Endothelial cell of hepatic sinusoid (primary cell): ENCODE data around the gene TCAP.

Experiments used
- in situ Hi-C: cut with HindIII; loops from 2 replicates; pipeline ENCODE4 v1.10.0; 2017; ENCODE audit warnings: low sequenced_read_pairs

Gene TCAP

GRCh38 chr17:39628655-39629493 lies 36.3 kb upstream of the TCAP start:
- in situ Hi-C loops, result no loop called here

- in situ Hi-C loops, result no loop called here
These were observed 35.7 kb upstream of the TCAP start for GRCh38 chr17:39629494-39629880.

- in situ Hi-C loops, result no loop called here
These were observed 35.3 kb upstream of the TCAP start for GRCh38 chr17:39629898-39630297.

GRCh38 chr17:39631403-39631802 lies 33.7 kb upstream of the TCAP start:
- in situ Hi-C loops, result no loop called here

GRCh38 chr17:39632153-39632941 lies 32.8 kb upstream of the TCAP start:
- in situ Hi-C loops, result no loop called here

- in situ Hi-C loops, result no loop called here
These were observed 31.5 kb upstream of the TCAP start for GRCh38 chr17:39633570-39634183.

GRCh38 chr17:39634384-39634871 lies 30.7 kb upstream of the TCAP start:
- in situ Hi-C loops, result no loop called here

GRCh38 chr17:39635614-39636176 lies 29.5 kb upstream of the TCAP start:
- in situ Hi-C loops, result loop anchor here (5.0 kb wide), 2 partner anchors 52 to 58 kb away; partner anchors contain the start of gene PGAP3

GRCh38 chr17:39636587-39636926 lies 28.6 kb upstream of the TCAP start:
- in situ Hi-C loops, result loop anchor here (5.0 kb wide), 2 partner anchors 51 to 59 kb away; partner anchors contain the start of gene PGAP3

- in situ Hi-C loops, result loop anchor here (5.0 kb wide), 2 partner anchors 50 to 60 kb away; partner anchors contain the start of gene PGAP3
These were observed 28.0 kb upstream of the TCAP start, which contains the start of gene STARD3 for GRCh38 chr17:39636927-39637736. TSS of gene STARD3 (plus strand) at chr17:39637144. CDS start at chr17:39653532, 16,388 bp downstream.

- in situ Hi-C loops, result loop anchor here (5.0 kb wide), 2 partner anchors 49 to 61 kb away; partner anchors contain the start of gene PGAP3
These were observed 26.8 kb upstream of the TCAP start for GRCh38 chr17:39638317-39638716.

GRCh38 chr17:39639043-39639442 lies 26.1 kb upstream of the TCAP start:
- in situ Hi-C loops, result loop anchor here (5.0 kb wide), 2 partner anchors 48 to 62 kb away; partner anchors contain the start of gene PGAP3

GRCh38 chr17:39639566-39640458 lies 25.3 kb upstream of the TCAP start:
- in situ Hi-C loops, result loop anchor here (5.0 kb wide), 2 partner anchors 47 to 63 kb away; partner anchors contain the start of gene PGAP3

GRCh38 chr17:39640591-39641031 lies 24.5 kb upstream of the TCAP start:
- in situ Hi-C loops, result no loop called here

GRCh38 chr17:39641097-39641496 lies 24.1 kb upstream of the TCAP start:
- in situ Hi-C loops, result no loop called here

GRCh38 chr17:39641883-39642282 lies 23.3 kb upstream of the TCAP start:
- in situ Hi-C loops, result no loop called here

GRCh38 chr17:39642291-39643074 lies 22.7 kb upstream of the TCAP start:
- in situ Hi-C loops, result no loop called here

GRCh38 chr17:39643271-39643670 lies 21.9 kb upstream of the TCAP start:
- in situ Hi-C loops, result no loop called here
